Dermis blood vessel endothelial cell (primary cell): ENCODE data around the gene IVD. TPM values are rescaled to one million over a fixed set of nuclear protein-coding genes. Genes with fewer than 3 reads are reported as not detected.

Source experiments
- DNase-seq: peaks from one replicate; pipeline ENCODE4 v3.0.0; 2010
- total RNA-seq: library from RNA; depleted of rRNA; stranded (reverse); fragments of >200 nt; gene quantifications from 2 replicates; pipeline ENCODE4 v1.2.3, GENCODE V29; 2014

The IVD gene
- total RNA-seq, 1 donor from 2014 or later: 45.4 TPM

- DNase-seq: no peak
Measured at GRCh38 chr15:40461958-40462357, 56.4 kb downstream of the IVD start.

- no peak for DNase-seq
Measured at GRCh38 chr15:40463279-40463678, 57.7 kb downstream of the IVD start.

- no peak for DNase-seq
Measured at GRCh38 chr15:40463886-40464545, 58.4 kb downstream of the IVD start.

- no peak for DNase-seq
Measured at GRCh38 chr15:40464595-40465185, 59.1 kb downstream of the IVD start.

GRCh38 chr15:40465939-40466338, 60.3 kb downstream of the IVD start:
- DNase-seq: no peak

- no peak for DNase-seq
Measured at GRCh38 chr15:40466426-40467260, 61.0 kb downstream of the IVD start.

- no peak for DNase-seq
Measured at GRCh38 chr15:40467261-40467615, 61.6 kb downstream of the IVD start.

- DNase-seq: no peak
Measured at GRCh38 chr15:40468898-40469331, 63.3 kb downstream of the IVD start.

- no peak for DNase-seq
Measured at GRCh38 chr15:40469776-40470390, 64.3 kb downstream of the IVD start.

- DNase-seq: peak; percentile 52
Measured at GRCh38 chr15:40470423-40471104, 65.0 kb downstream of the IVD start, which contains the start of gene CHST14. CHST14 (plus strand) TSS chr15:40470984; CDS start chr15:40471214, 230 bp downstream.

Other genes with a start within 250 kb of the IVD start
- gene BUB1B, start 244.7 kb upstream of the IVD start, total RNA-seq: 12.8 and 39.7 TPM in 2 replicates
- gene PAK6, start 166.7 kb upstream of the IVD start, total RNA-seq: not detected in 2 replicates
- not detected in 2 replicates for gene ANKRD63, start 122.7 kb upstream of the IVD start, total RNA-seq
- gene PLCB2, start 97.9 kb upstream of the IVD start, total RNA-seq: under 0.01 and 0.05 TPM in 2 replicates
- gene INAFM2, start 82.1 kb upstream of the IVD start, total RNA-seq: 14.9 and 20.3 TPM in 2 replicates
- gene CCDC9B, start 64.9 kb upstream of the IVD start, total RNA-seq: 10.0 and 21.9 TPM in 2 replicates
- not detected in 2 replicates for gene PHGR1, start 54.8 kb upstream of the IVD start, total RNA-seq
- 0.09 and 0.17 TPM in 2 replicates for gene DISP2, start 47.6 kb upstream of the IVD start, total RNA-seq
- gene KNSTRN, start 23.1 kb upstream of the IVD start, total RNA-seq: 36.8 and 61.2 TPM in 2 replicates
- 9.5 and 12.0 TPM in 2 replicates for gene BAHD1, start 35.2 kb downstream of the IVD start, total RNA-seq
- gene CHST14, start 65.2 kb downstream of the IVD start, total RNA-seq: 11.7 and 19.7 TPM in 2 replicates
- 20.3 and 25.7 TPM in 2 replicates for gene CCDC32, start 159.2 kb downstream of the IVD start, total RNA-seq
- gene RPUSD2, start 163.5 kb downstream of the IVD start, total RNA-seq: 14.0 and 14.8 TPM in 2 replicates
- gene KNL1, start 188.5 kb downstream of the IVD start, total RNA-seq: 7.5 and 37.5 TPM in 2 replicates